HL-60 (cell line): ENCODE results near the gene CCDC15.

Experiments used
- DNase-seq, 2 experiments: peaks; one replicate each; pipeline ENCODE4 v3.0.0-alpha.2; 2010 to 2020; ENCODE audit warnings: low read depth in 1 of 2, low spot score in 1 of 2
- H3K27ac ChIP-seq: fragments of 250-450 bp; sonication (Bioruptor Pico); replicated peaks from 2 replicates; pipeline ENCODE4 v1.5.1; 2020; ENCODE audit warnings: mild to moderate bottlenecking, moderate library complexity
- H3K27me3 ChIP-seq: fragments of 250-450 bp; sonication (Bioruptor Pico); 2 replicates; pipeline ENCODE4 v1.5.1; 2021; ENCODE audit warnings: mild to moderate bottlenecking, moderate library complexity; ENCODE audit not compliant: insufficient read depth, poor library complexity, severe bottlenecking
- H3K4me3 ChIP-seq: replicated peaks from 2 replicates; pipeline ENCODE4 v1.5.1; 2011; ENCODE audit warnings: mild to moderate bottlenecking, control low read depth, low read length; ENCODE audit not compliant: insufficient read depth
- GABPA ChIP-seq: IDR thresholded peaks from 2 replicates; pipeline ENCODE4 v1.6.1; 2012; ENCODE audit warnings: low read depth
- POLR2AphosphoS5 ChIP-seq: IDR thresholded peaks from 2 replicates; pipeline ENCODE4 v1.6.1; 2012; ENCODE audit warnings: low read depth
- SPI1 ChIP-seq: IDR thresholded peaks from 2 replicates; pipeline ENCODE4 v1.6.1; 2012; ENCODE audit warnings: low read depth, mild to moderate bottlenecking, borderline replicate concordance
- TF ChIP-seq, protein P1 (sequence below): IDR thresholded peaks from 2 replicates; pipeline ENCODE4 v1.6.1; 2012; ENCODE audit warnings: low read depth; ENCODE audit not compliant: insufficient replicate concordance
- TF ChIP-seq, protein P2 (sequence below): IDR thresholded peaks from one replicate; pipeline ENCODE4 v1.5.1; 2011; ENCODE audit warnings: low read length, control low read depth, inconsistent platforms; ENCODE audit not compliant: insufficient read depth

The CCDC15 gene

DNA sequence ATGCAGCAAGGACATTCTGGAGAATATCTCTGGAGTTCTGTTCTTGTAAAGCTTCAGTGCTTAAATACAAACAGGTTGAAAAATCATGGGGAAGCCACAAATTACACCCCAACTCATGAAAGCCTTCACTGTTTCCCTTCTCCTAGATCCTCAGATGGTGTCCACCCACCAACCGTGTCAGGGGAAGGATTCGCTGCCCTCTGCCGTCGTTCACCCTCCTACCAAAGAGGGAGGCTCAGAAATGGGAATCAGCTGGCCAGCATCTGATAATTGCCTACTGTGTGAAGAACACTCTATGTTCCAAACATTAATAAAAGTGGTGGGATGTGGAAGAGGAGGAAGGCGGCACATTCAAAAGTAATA lies 10.8 kb upstream of the CCDC15 start:
- TF ChIP-seq GABPA (no peak), POLR2AphosphoS5 (no peak), SPI1 (no peak)
- TF ChIP-seq, protein P1, sequence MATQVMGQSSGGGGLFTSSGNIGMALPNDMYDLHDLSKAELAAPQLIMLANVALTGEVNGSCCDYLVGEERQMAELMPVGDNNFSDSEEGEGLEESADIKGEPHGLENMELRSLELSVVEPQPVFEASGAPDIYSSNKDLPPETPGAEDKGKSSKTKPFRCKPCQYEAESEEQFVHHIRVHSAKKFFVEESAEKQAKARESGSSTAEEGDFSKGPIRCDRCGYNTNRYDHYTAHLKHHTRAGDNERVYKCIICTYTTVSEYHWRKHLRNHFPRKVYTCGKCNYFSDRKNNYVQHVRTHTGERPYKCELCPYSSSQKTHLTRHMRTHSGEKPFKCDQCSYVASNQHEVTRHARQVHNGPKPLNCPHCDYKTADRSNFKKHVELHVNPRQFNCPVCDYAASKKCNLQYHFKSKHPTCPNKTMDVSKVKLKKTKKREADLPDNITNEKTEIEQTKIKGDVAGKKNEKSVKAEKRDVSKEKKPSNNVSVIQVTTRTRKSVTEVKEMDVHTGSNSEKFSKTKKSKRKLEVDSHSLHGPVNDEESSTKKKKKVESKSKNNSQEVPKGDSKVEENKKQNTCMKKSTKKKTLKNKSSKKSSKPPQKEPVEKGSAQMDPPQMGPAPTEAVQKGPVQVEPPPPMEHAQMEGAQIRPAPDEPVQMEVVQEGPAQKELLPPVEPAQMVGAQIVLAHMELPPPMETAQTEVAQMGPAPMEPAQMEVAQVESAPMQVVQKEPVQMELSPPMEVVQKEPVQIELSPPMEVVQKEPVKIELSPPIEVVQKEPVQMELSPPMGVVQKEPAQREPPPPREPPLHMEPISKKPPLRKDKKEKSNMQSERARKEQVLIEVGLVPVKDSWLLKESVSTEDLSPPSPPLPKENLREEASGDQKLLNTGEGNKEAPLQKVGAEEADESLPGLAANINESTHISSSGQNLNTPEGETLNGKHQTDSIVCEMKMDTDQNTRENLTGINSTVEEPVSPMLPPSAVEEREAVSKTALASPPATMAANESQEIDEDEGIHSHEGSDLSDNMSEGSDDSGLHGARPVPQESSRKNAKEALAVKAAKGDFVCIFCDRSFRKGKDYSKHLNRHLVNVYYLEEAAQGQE = no peak
- TF ChIP-seq, protein P2, sequence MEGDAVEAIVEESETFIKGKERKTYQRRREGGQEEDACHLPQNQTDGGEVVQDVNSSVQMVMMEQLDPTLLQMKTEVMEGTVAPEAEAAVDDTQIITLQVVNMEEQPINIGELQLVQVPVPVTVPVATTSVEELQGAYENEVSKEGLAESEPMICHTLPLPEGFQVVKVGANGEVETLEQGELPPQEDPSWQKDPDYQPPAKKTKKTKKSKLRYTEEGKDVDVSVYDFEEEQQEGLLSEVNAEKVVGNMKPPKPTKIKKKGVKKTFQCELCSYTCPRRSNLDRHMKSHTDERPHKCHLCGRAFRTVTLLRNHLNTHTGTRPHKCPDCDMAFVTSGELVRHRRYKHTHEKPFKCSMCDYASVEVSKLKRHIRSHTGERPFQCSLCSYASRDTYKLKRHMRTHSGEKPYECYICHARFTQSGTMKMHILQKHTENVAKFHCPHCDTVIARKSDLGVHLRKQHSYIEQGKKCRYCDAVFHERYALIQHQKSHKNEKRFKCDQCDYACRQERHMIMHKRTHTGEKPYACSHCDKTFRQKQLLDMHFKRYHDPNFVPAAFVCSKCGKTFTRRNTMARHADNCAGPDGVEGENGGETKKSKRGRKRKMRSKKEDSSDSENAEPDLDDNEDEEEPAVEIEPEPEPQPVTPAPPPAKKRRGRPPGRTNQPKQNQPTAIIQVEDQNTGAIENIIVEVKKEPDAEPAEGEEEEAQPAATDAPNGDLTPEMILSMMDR = no peak
- H3K27me3 ChIP-seq = no peaks in the 10 kb centered on the region
- no peak overlapping the region for H3K27ac ChIP-seq
- H3K4me3 ChIP-seq = no peak overlapping the region
- no peak for DNase-seq

DNA sequence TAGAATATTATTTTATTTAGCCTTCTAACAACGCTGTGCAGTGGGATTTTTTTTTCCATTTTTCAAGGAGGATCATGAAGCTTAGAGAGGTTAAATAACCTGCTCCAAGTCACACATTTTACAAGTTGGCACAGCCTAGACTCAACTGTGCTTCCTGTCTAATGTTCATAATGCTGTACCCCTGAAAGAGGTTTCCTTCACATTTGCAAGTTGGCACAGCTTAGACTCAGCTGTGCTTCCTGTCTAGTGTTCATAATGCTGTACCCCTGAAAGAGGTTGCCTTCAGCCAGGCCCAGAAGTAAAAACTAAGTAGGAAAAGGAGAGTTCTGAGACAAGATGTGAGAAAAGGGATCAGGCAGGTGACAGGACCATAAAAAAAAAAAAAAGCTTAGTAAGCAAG lies 10.3 kb upstream of the CCDC15 start:
- no peak overlapping the region for H3K27ac ChIP-seq
- no peak for DNase-seq
- no peak for TF ChIP-seq SPI1
- TF ChIP-seq GABPA = no peak
- H3K4me3 ChIP-seq = no peak overlapping the region
- H3K27me3 ChIP-seq = no peaks in the 10 kb centered on the region

DNA sequence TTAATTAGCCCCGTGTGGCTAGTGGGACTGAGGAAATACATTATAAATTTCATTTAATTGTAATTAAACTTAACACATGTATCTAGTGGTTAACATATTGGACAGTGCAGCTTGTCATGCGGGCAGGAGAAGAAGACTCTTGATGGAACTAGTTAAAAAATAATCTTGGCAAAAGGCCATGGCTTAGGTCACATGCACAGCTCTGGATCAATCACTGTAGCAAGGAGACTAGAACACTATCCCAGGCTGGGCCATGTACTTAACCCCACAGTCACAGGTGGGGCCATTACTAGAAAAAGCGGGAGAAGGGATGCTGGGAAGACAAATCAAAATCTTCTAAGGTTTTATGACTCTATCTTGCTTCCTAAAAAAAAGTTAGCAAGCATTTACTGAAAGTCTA lies 9.4 kb upstream of the CCDC15 start:
- TF ChIP-seq SPI1 (no peak), GABPA (no peak), POLR2AphosphoS5 (no peak)
- TF ChIP-seq, protein P1 = no peak
- TF ChIP-seq, protein P2 = no peak
- Histone ChIP-seq H3K27me3 (no peaks in the 10 kb centered on the region), H3K27ac (no peak overlapping the region), H3K4me3 (no peak overlapping the region)
- DNase-seq = no peak

DNA sequence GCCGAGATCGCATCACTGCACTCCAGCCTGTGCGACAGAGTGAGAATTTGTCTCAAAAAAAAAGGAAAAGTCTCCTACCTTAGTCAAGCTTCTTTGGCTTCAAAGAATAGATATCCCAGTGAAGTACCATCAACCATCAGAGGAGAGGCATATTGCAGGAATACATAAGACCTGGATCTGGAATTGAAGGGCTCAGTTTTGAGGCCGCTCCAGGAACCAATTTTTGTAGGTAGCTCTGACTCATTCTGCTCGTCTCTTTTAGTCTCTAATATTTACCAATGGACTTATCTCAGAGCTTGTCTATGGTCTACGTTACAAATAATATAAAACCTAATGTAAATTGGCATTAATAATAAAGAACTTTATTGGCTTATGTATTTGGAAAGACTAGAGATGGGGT lies 8.2 kb upstream of the CCDC15 start:
- no peak for DNase-seq
- TF ChIP-seq, protein P2 = no peak
- TF ChIP-seq, protein P1 = no peak
- TF ChIP-seq GABPA (no peak), SPI1 (no peak), POLR2AphosphoS5 (no peak)
- Histone ChIP-seq H3K27ac (no peak overlapping the region), H3K4me3 (no peak overlapping the region), H3K27me3 (no peaks in the 10 kb centered on the region)
